Skin of body (tissue), 2 donors: ENCODE measurements around the gene DIPK1B. TPM values are rescaled to one million over a fixed set of nuclear protein-coding genes. Genes with fewer than 3 reads are reported as not detected.

Experiments
- DNase-seq: peaks from one replicate; lab custom pipeline; 2025; lab: John Stamatoyannopoulos, UW
- total RNA-seq: library from RNA; depleted of rRNA; stranded (reverse); fragments of >200 nt; gene quantifications from one replicate; pipeline ENCODE4 v1.2.3, GENCODE V29; 2014

Gene DIPK1B
- total RNA-seq, 1 donor from 2014 or later: 7.0 TPM

GRCh38 chr9:136720251-136720897 is 8.0 kb downstream of the DIPK1B start:
- peak; percentile 32 for DNase-seq

- no peak for DNase-seq
Observed at GRCh38 chr9:136720898-136721338, 8.5 kb downstream of the DIPK1B start.

GRCh38 chr9:136721339-136722092 is 9.1 kb downstream of the DIPK1B start:
- DNase-seq: no peak

- DNase-seq: no peak
Observed at GRCh38 chr9:136722093-136722968, 10.0 kb downstream of the DIPK1B start.

GRCh38 chr9:136722969-136723356 is 10.6 kb downstream of the DIPK1B start:
- DNase-seq: no peak

- no peak for DNase-seq
Observed at GRCh38 chr9:136723362-136723976, 11.1 kb downstream of the DIPK1B start.

GRCh38 chr9:136723989-136724388 is 11.6 kb downstream of the DIPK1B start:
- no peak for DNase-seq

GRCh38 chr9:136724772-136725171 is 12.4 kb downstream of the DIPK1B start:
- no peak for DNase-seq

GRCh38 chr9:136725612-136726011 is 13.2 kb downstream of the DIPK1B start:
- DNase-seq: no peak

- no peak for DNase-seq
Observed at GRCh38 chr9:136726118-136726517, 13.7 kb downstream of the DIPK1B start.

- DNase-seq: no peak
Observed at GRCh38 chr9:136726631-136727191, 14.3 kb downstream of the DIPK1B start.

- peak; percentile 85 for DNase-seq
Observed at GRCh38 chr9:136728080-136728547, 15.7 kb downstream of the DIPK1B start.

- DNase-seq: no peak
Observed at GRCh38 chr9:136728548-136729123, 16.3 kb downstream of the DIPK1B start.

GRCh38 chr9:136729144-136729543 is 16.8 kb downstream of the DIPK1B start:
- no peak for DNase-seq

- no peak for DNase-seq
Observed at GRCh38 chr9:136729926-136730325, 17.6 kb downstream of the DIPK1B start.

- no peak for DNase-seq
Observed at GRCh38 chr9:136732444-136733178, 20.2 kb downstream of the DIPK1B start.

GRCh38 chr9:136733611-136734010 is 21.2 kb downstream of the DIPK1B start:
- no peak for DNase-seq

- DNase-seq: no peak
Observed at GRCh38 chr9:136734837-136735496, 22.6 kb downstream of the DIPK1B start.

GRCh38 chr9:136735812-136736480 is 23.6 kb downstream of the DIPK1B start:
- DNase-seq: no peak
